IMR-90 (cell line): ENCODE measurements around the gene LYRM4. TPM values are rescaled to one million over a fixed set of nuclear protein-coding genes. Genes with fewer than 3 reads are reported as not detected.

Source experiments
- ATAC-seq: fragments of 200-7000 bp; cut with Tn5 transposase; 2 replicates; pipeline ENCODE4 v1.9.1; 2020; ENCODE audit warnings: low read depth, mild to moderate bottlenecking, moderate library complexity
- BruUV-seq: library from RNA; stranded (reverse); fragments of 400-500 nt; replicated peaks from 2 replicates; lab custom pipeline; 2021; lab: Mats Ljungman, UMichigan
- CTCF ChIA-PET: fragments of 300-600 bp; formaldehyde crosslinking; extraction: SDS; loops from one replicate; lab custom pipeline; 2021; ENCODE audit warnings: antibody characterized with exemption; lab: Yijun Ruan, JAX
- POLR2A ChIA-PET: fragments of 300-600 bp; sonication (Branson Sonifier 250); formaldehyde crosslinking; loops from one replicate; lab custom pipeline; 2022; ENCODE audit warnings: antibody characterized with exemption; ENCODE audit not compliant: unreplicated experiment; lab: Charles Lee
- DNase-seq: peaks from one replicate; pipeline ENCODE4 v3.0.0; 2013
- H2AFZ ChIP-seq: replicated peaks from 2 replicates; pipeline ENCODE3; 2013; ENCODE audit warnings: low read length, mild to moderate bottlenecking; ENCODE audit not compliant: poor library complexity
- H2AK5ac ChIP-seq: 2 replicates; pipeline ENCODE4 v1.6.1; 2013; ENCODE audit warnings: low read depth, low read length, inconsistent platforms
- H2AK9ac ChIP-seq: replicated peaks from 2 replicates; pipeline ENCODE3; 2013; ENCODE audit warnings: mild to moderate bottlenecking, low read depth, low read length, moderate library complexity; ENCODE audit not compliant: poor library complexity
- H2BK120ac ChIP-seq: 2 replicates; pipeline ENCODE4 v1.6.1; 2013; ENCODE audit warnings: low read depth, low read length, inconsistent platforms
- H2BK15ac ChIP-seq: 3 replicates; pipeline ENCODE4 v1.6.1; 2013; ENCODE audit warnings: low read depth, low read length, inconsistent platforms
- H2BK20ac ChIP-seq: 2 replicates; pipeline ENCODE4 v1.6.1; 2013; ENCODE audit warnings: low read depth, mild to moderate bottlenecking, inconsistent platforms, low read length, moderate library complexity
- H2BK5ac ChIP-seq: 2 replicates; pipeline ENCODE4 v1.6.1; 2013; ENCODE audit warnings: mild to moderate bottlenecking, low read depth, low read length, inconsistent platforms; ENCODE audit not compliant: poor library complexity, severe bottlenecking
- H3K14ac ChIP-seq: replicated peaks from 2 replicates; pipeline ENCODE4 v1.6.1; 2013; ENCODE audit warnings: low read depth, low read length, inconsistent platforms
- H3K18ac ChIP-seq: 2 replicates; pipeline ENCODE4 v1.6.1; 2013; ENCODE audit warnings: low read depth, low read length, control low read depth
- H3K23ac ChIP-seq: 2 replicates; pipeline ENCODE4 v1.6.1; 2013; ENCODE audit warnings: low read depth, low read length, inconsistent platforms
- H3K27ac ChIP-seq: 2 replicates; pipeline ENCODE4 v1.5.1; 2013; ENCODE audit warnings: mild to moderate bottlenecking, control low read depth, low read length; ENCODE audit not compliant: insufficient read depth
- H3K27me3 ChIP-seq: 2 replicates; pipeline ENCODE4 v1.6.1; 2013; ENCODE audit warnings: low read length; ENCODE audit not compliant: control insufficient read depth, insufficient read depth
- H3K36me3 ChIP-seq: 2 replicates; pipeline ENCODE4 v1.6.1; 2013; ENCODE audit warnings: low read length, mixed read lengths; ENCODE audit not compliant: control insufficient read depth, insufficient read depth
- H3K4ac ChIP-seq: 2 replicates; pipeline ENCODE4 v1.6.1; 2013; ENCODE audit warnings: low read depth, low read length, inconsistent platforms
- H3K4me1 ChIP-seq: 2 replicates; pipeline ENCODE4 v1.6.1; 2013; ENCODE audit warnings: low read length, mixed read lengths; ENCODE audit not compliant: control insufficient read depth, insufficient read depth
- H3K4me2 ChIP-seq: 2 replicates; pipeline ENCODE4 v1.6.1; 2013; ENCODE audit warnings: low read depth, mild to moderate bottlenecking, control low read depth, low read length, moderate library complexity
- H3K4me3 ChIP-seq: 2 replicates; pipeline ENCODE4 v1.5.1; 2013; ENCODE audit warnings: low read depth, mild to moderate bottlenecking, control low read depth, low read length, moderate library complexity; ENCODE audit not compliant: insufficient read depth
- H3K56ac ChIP-seq: 2 replicates; pipeline ENCODE4 v1.6.1; 2013; ENCODE audit warnings: low read length, inconsistent platforms; ENCODE audit not compliant: insufficient read depth; ENCODE audit errors: extremely low read depth
- H3K79me1 ChIP-seq, 2 experiments: 2 replicates each; pipeline ENCODE4 v1.6.1; 2013; ENCODE audit warnings: low read length in 2 of 2, inconsistent platforms in 1 of 2, low read depth in 1 of 2
- H3K9ac ChIP-seq: 2 replicates; pipeline ENCODE4 v1.6.1; 2013; ENCODE audit warnings: low read depth, low read length, control low read depth
- H3K9me1 ChIP-seq: 2 replicates; pipeline ENCODE4 v1.6.1; 2013; ENCODE audit warnings: low read length, inconsistent platforms; ENCODE audit not compliant: insufficient read depth
- H3K9me3 ChIP-seq: 2 replicates; pipeline ENCODE4 v1.6.1; 2013; ENCODE audit warnings: low read length; ENCODE audit not compliant: control insufficient read depth, insufficient read depth
- H4K20me1 ChIP-seq: 2 replicates; pipeline ENCODE4 v1.6.1; 2013; ENCODE audit warnings: low read length, inconsistent platforms; ENCODE audit not compliant: insufficient read depth
- H4K5ac ChIP-seq: 2 replicates; pipeline ENCODE4 v1.6.1; 2013; ENCODE audit warnings: mild to moderate bottlenecking, low read depth, low read length, control low read depth
- H4K8ac ChIP-seq, 2 experiments: 2 replicates each; pipeline ENCODE4 v1.6.1; 2013; ENCODE audit warnings: low read depth in 2 of 2, low read length in 2 of 2, control low read depth in 1 of 2, inconsistent platforms in 1 of 2
- H4K91ac ChIP-seq: 2 replicates; pipeline ENCODE4 v1.6.1; 2013; ENCODE audit warnings: low read depth, low read length, inconsistent platforms; ENCODE audit not compliant: insufficient read depth
- BHLHE40 ChIP-seq: fragments of 150-350 bp; IDR thresholded peaks from 2 replicates; pipeline ENCODE4 v1.6.1; 2016; ENCODE audit warnings: mild to moderate bottlenecking, low read depth, low read length
- CEBPB ChIP-seq: IDR thresholded peaks from 2 replicates; pipeline ENCODE4 v1.6.1; 2012; ENCODE audit warnings: low read depth, low read length, improper control_type of control experiment
- CHD1 ChIP-seq: IDR thresholded peaks from 2 replicates; pipeline ENCODE4 v1.6.1; 2012; ENCODE audit warnings: low read depth, low read length, improper control_type of control experiment
- FOS ChIP-seq: fragments of 150-350 bp; IDR thresholded peaks from 2 replicates; pipeline ENCODE4 v1.6.1; 2016; ENCODE audit warnings: low read depth, low read length
- MAFK ChIP-seq: IDR thresholded peaks from 2 replicates; pipeline ENCODE4 v1.6.1; 2012; ENCODE audit warnings: low read depth, low read length, improper control_type of control experiment
- MXI1 ChIP-seq: IDR thresholded peaks from 2 replicates; pipeline ENCODE4 v1.6.1; 2012; ENCODE audit warnings: low read depth, mild to moderate bottlenecking, low read length, moderate library complexity, borderline replicate concordance
- NFE2L2 ChIP-seq: fragments of 150-350 bp; IDR thresholded peaks from 2 replicates; pipeline ENCODE4 v1.6.1; 2016; ENCODE audit warnings: low read depth, mild to moderate bottlenecking, low read length
- POLR2A ChIP-seq: IDR thresholded peaks from 2 replicates; pipeline ENCODE4 v1.6.1; 2012; ENCODE audit warnings: mild to moderate bottlenecking, low read depth, low read length
- RAD21 ChIP-seq: IDR thresholded peaks from 2 replicates; pipeline ENCODE4 v1.6.1; 2012; ENCODE audit warnings: low read length, improper control_type of control experiment
- RFX5 ChIP-seq: IDR thresholded peaks from 2 replicates; pipeline ENCODE4 v1.8.0; 2012; ENCODE audit warnings: low read depth, mild to moderate bottlenecking, low read length, moderate library complexity
- SMC3 ChIP-seq: fragments of 150-350 bp; IDR thresholded peaks from 2 replicates; pipeline ENCODE4 v1.6.1; 2016; ENCODE audit warnings: low read depth, mild to moderate bottlenecking, antibody characterized with exemption, low read length, moderate library complexity
- USF2 ChIP-seq: fragments of 150-350 bp; IDR thresholded peaks from 2 replicates; pipeline ENCODE4 v1.6.1; 2017; ENCODE audit warnings: mild to moderate bottlenecking, antibody characterized with exemption, low read length, low read depth
- WGBS, 2 experiments: methylation state at CpG; one replicate each; pipeline versions ENCODE4 v1.1.5 to v1.1.7; 2013; ENCODE audit warnings: missing lambda C conversion rate in 2 of 2; ENCODE audit not compliant: insufficient read length in 1 of 2; ENCODE audit errors: extremely low coverage in 2 of 2; 5-methylcytosine and 5-hydroxymethylcytosine counted together
- dilution Hi-C: fragments of 300-500 bp; cut with HindIII; formaldehyde crosslinking; loops from one replicate; pipeline ENCODE4 v1.14.3; 2018; ENCODE audit warnings: low sequenced_read_pairs; ENCODE audit not compliant: unreplicated experiment
- in situ Hi-C: fragments of 300-500 bp; cut with MboI; formaldehyde crosslinking; loops from 3 replicates; pipeline ENCODE4 v1.14.3; 2019; ENCODE audit warnings: low sequenced_read_pairs, inconsistent platforms, mixed read lengths
- intact Hi-C: fragments of 100-400 bp; cut with micrococcal nuclease; formaldehyde crosslinking; loops from 2 replicates; pipeline ENCODE4 v1.10.0; 2022
- polyA plus RNA-seq, 3 experiments: library from polyadenylated mRNA; depleted of rRNA; stranded (reverse); fragments of >200 nt; gene quantifications; 2 replicates each; pipeline ENCODE4 v1.2.3, GENCODE V29; 2012; ENCODE audit warnings: low replicate concordance in 1 of 3
- total RNA-seq: library from RNA; depleted of rRNA; stranded (reverse); fragments of >200 nt; gene quantifications from 2 replicates; pipeline ENCODE4 v1.2.3, GENCODE V29; 2012
- TF ChIP-seq, protein P1 (sequence below): fragments of 150-350 bp; IDR thresholded peaks from 2 replicates; pipeline ENCODE4 v1.6.1; 2016; ENCODE audit warnings: low read depth, mild to moderate bottlenecking, low read length, moderate library complexity, borderline replicate concordance

The LYRM4 gene
- total and polyA plus RNA-seq, 2 of the 4 experiments (the other 2 are of a cell fraction): 11.5 to 26.6 TPM

GRCh38 chr6:5122504-5123112 lies 138.1 kb downstream of the LYRM4 start:
- H3K23ac ChIP-seq: no peak overlapping the region
- H3K4ac ChIP-seq: no peak overlapping the region
- dilution Hi-C loops (no loop called here), in situ Hi-C loops (no loop called here), intact Hi-C loops (no loop called here)
- DNase-seq (no peak), ATAC-seq (no peak)
- H4K5ac ChIP-seq: no peak overlapping the region
- H3K14ac ChIP-seq: no peak overlapping the region
- no peak overlapping the region for H2BK5ac ChIP-seq
- H2BK15ac ChIP-seq: no peak overlapping the region
- peaks cover 13% of the 10 kb centered on the region for H3K4me1 ChIP-seq
- ChIA-PET CTCF (no interaction called here), POLR2A (no interaction called here)
- H2BK120ac ChIP-seq: no peak overlapping the region
- H3K9me3 ChIP-seq: no peaks in the 10 kb centered on the region; the same call in 1 of the 2 replicates
- no peak overlapping the region for H2AK5ac ChIP-seq
- no peak for TF ChIP-seq RFX5
- TF ChIP-seq FOS: no peak
- TF ChIP-seq RAD21: no peak
- TF ChIP-seq, protein P1, sequence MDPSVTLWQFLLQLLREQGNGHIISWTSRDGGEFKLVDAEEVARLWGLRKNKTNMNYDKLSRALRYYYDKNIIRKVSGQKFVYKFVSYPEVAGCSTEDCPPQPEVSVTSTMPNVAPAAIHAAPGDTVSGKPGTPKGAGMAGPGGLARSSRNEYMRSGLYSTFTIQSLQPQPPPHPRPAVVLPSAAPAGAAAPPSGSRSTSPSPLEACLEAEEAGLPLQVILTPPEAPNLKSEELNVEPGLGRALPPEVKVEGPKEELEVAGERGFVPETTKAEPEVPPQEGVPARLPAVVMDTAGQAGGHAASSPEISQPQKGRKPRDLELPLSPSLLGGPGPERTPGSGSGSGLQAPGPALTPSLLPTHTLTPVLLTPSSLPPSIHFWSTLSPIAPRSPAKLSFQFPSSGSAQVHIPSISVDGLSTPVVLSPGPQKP: no peak
- TF ChIP-seq CEBPB: no peak
- TF ChIP-seq USF2: no peak
- no peak for TF ChIP-seq POLR2A
- no peak for TF ChIP-seq NFE2L2
- TF ChIP-seq SMC3: no peak
- no peak for TF ChIP-seq BHLHE40
- TF ChIP-seq CHD1: no peak
- TF ChIP-seq MAFK: no peak
- TF ChIP-seq MXI1: no peak
- H3K9me1 ChIP-seq: peaks cover 12% of the 10 kb centered on the region
- H3K56ac ChIP-seq: no peak overlapping the region
- H3K36me3 ChIP-seq: no peaks in the 10 kb centered on the region
- H3K9ac ChIP-seq: no peak overlapping the region
- 86% methylated on average over 11 of the region's 18 CpGs; no CpG with 5 or more reads in 1 of the 2 experiments for WGBS, 2 experiments
- H4K8ac ChIP-seq: no peak overlapping the region
- H2AFZ ChIP-seq: peak overlapping the region; percentile 10
- H3K18ac ChIP-seq: no peak overlapping the region
- H3K79me1 ChIP-seq: peaks cover 0 to 5% of the 10 kb centered on the region in 2 experiments; a peak in 1 of 4 replicates
- no peak overlapping the region for H4K91ac ChIP-seq
- BruUV-seq: no TSS peak
- no peak overlapping the region for H3K27ac ChIP-seq
- no peak overlapping the region for H3K4me2 ChIP-seq
- no peaks in the 10 kb centered on the region for H3K27me3 ChIP-seq
- H2AK9ac ChIP-seq: peak overlapping the region; percentile 9
- no peak overlapping the region for H2BK20ac ChIP-seq
- no peak overlapping the region for H3K4me3 ChIP-seq
- peaks cover 16% of the 10 kb centered on the region; the same call in 1 of the 2 replicates for H4K20me1 ChIP-seq
